SH-SY5Y (cell line): ENCODE results near the gene MAGI2.

Source experiments
- GATA2 ChIP-seq: IDR thresholded peaks from 2 replicates; pipeline ENCODE4 v1.6.1; 2011; ENCODE audit warnings: mild to moderate bottlenecking, low read depth, low read length
- GATA3 ChIP-seq: IDR thresholded peaks from 2 replicates; pipeline ENCODE4 v1.6.1; 2011; ENCODE audit warnings: low read depth, mild to moderate bottlenecking, low read length, moderate library complexity

- no peak for TF ChIP-seq GATA2
- TF ChIP-seq GATA3: no peak
Measured at GRCh38 chr7:77975672-77976480, 1477.6 kb downstream of the MAGI2 start.
